Islet of Langerhans (tissue), 1 donor: Measurements from ENCODE around the gene AURKAIP1.

Experiments
- FAIRE-seq: peaks from one replicate; lab custom pipeline; 2011; peaks lifted over from hg19 to GRCh38; lab: Jason Lieb, UNC

AURKAIP1 gene

GRCh38 chr1:1331068-1331965 is 43.7 kb downstream of the AURKAIP1 start, which contains the start of gene TAS1R3:
Gene TAS1R3 (plus strand): TSS chr1:1331280. CDS start chr1:1331346, 66 bp downstream.
- no peak for FAIRE-seq

GRCh38 chr1:1330366-1331067 is 44.5 kb downstream of the AURKAIP1 start:
- no peak for FAIRE-seq

- FAIRE-seq, result no peak
Observed at GRCh38 chr1:1329304-1330210, 45.5 kb downstream of the AURKAIP1 start.

- no peak for FAIRE-seq
Observed at GRCh38 chr1:1328254-1328653, 46.8 kb downstream of the AURKAIP1 start.

GRCh38 chr1:1327291-1327690 is 47.7 kb downstream of the AURKAIP1 start:
- no peak for FAIRE-seq

- FAIRE-seq, result no peak
Observed at GRCh38 chr1:1326075-1326605, 48.9 kb downstream of the AURKAIP1 start.

GRCh38 chr1:1325288-1326074 is 49.5 kb downstream of the AURKAIP1 start:
- FAIRE-seq, result no peak

- FAIRE-seq, result no peak
Observed at GRCh38 chr1:1324524-1325287, 50.3 kb downstream of the AURKAIP1 start, which contains the start of the genes CPTP and INTS11. Gene CPTP (plus strand): TSS chr1:1324802. CDS start chr1:1326911, 2,109 bp downstream. Gene INTS11 (minus strand): TSS chr1:1324660. CDS start chr1:1324608, 52 bp downstream.

- no peak for FAIRE-seq
Observed at GRCh38 chr1:1324084-1324523, 50.9 kb downstream of the AURKAIP1 start.
